Esophagus squamous epithelium (tissue), 5 donors: ENCODE measurements around the gene VARS2. TPM values are rescaled to one million over a fixed set of nuclear protein-coding genes. Genes with fewer than 3 reads are reported as not detected.

Experiments
- DNase-seq: peaks from one replicate; lab custom pipeline; 2025; lab: John Stamatoyannopoulos, UW
- H3K27ac ChIP-seq, 4 donors: fragments of 200-600 bp; sonication (generic); one replicate each; pipeline ENCODE4 v1.5.1; 2016 to 2019; ENCODE audit warnings: mild to moderate bottlenecking in 1 of 4
- H3K27me3 ChIP-seq, 4 donors: fragments of 200-600 bp; sonication (generic); 1 replicate in 3 of 4; 2 replicates in 1 of 4; pipeline versions ENCODE4 v1.5.1 to v1.6.0; 2017 to 2021; ENCODE audit warnings: antibody characterized with exemption in 1 of 4
- H3K36me3 ChIP-seq, 3 donors: fragments of 200-600 bp; sonication (generic); one replicate each; pipeline ENCODE4 v1.5.1; 2016 to 2019
- H3K4me1 ChIP-seq, 3 donors: fragments of 200-600 bp; sonication (generic); one replicate each; pipeline ENCODE4 v1.5.1; 2017 to 2019
- H3K4me3 ChIP-seq, 4 donors: fragments of 200-600 bp; sonication (generic); 1 replicate in 3 of 4; 2 replicates in 1 of 4; pipeline ENCODE4 v1.5.1; 2016 to 2019; ENCODE audit warnings: mild to moderate bottlenecking in 2 of 4, moderate library complexity in 1 of 4
- H3K9me3 ChIP-seq, 3 donors: fragments of 200-600 bp; sonication (generic); one replicate each; pipeline ENCODE4 v1.5.1; 2016 to 2019
- POLR2A ChIP-seq, 4 donors: fragments of 450-650 bp; IDR thresholded peaks; one replicate each; pipeline ENCODE4 v1.6.1; 2017; ENCODE audit warnings: antibody characterized with exemption in 4 of 4, mild to moderate bottlenecking in 4 of 4, moderate library complexity in 3 of 4
- WGBS, 2 donors: methylation state at CpG; one replicate each; pipeline ENCODE4 v1.1.5; 2018; 5-methylcytosine and 5-hydroxymethylcytosine counted together
- intact Hi-C: fragments of 100-400 bp; cut with DNase I; formaldehyde crosslinking; loops from one replicate; pipeline ENCODE4 v1.15.0; 2022
- total RNA-seq, 4 donors: library from RNA; depleted of rRNA; stranded (reverse); fragments of >200 nt; gene quantifications; one replicate each; pipeline ENCODE4 v1.1.0, GENCODE V29; 2016
- TF ChIP-seq, protein P1 (sequence below), 6 experiments: fragments of 450-650 bp in 4 of 6; fragments of 200-600 bp in 2 of 6; sonication (generic) in 2 of 6; IDR thresholded peaks; one replicate each; pipeline ENCODE4 v1.5.1; 2016 to 2019; ENCODE audit warnings: antibody characterized with exemption in 6 of 6, mild to moderate bottlenecking in 4 of 6, moderate library complexity in 4 of 6
- donor health status: DM: yes; HTN: yes; CAD: no.

Gene VARS2
- total RNA-seq, 4 donors from 2014 or later, result 23.5 to 61.9 (median 33.0) TPM

- Histone ChIP-seq H3K27me3 (peaks cover 0 to 45% (median 0%) of the 10 kb centered on the region in 4 donors), H3K36me3 (no peaks in the 10 kb centered on the region), H3K9me3 (no peaks in the 10 kb centered on the region), H3K4me3 (no peak overlapping the region), H3K4me1 (peaks cover 5 to 10% (median 5%) of the 10 kb centered on the region in 3 donors), H3K27ac (no peak overlapping the region)
- TF ChIP-seq, protein P1, sequence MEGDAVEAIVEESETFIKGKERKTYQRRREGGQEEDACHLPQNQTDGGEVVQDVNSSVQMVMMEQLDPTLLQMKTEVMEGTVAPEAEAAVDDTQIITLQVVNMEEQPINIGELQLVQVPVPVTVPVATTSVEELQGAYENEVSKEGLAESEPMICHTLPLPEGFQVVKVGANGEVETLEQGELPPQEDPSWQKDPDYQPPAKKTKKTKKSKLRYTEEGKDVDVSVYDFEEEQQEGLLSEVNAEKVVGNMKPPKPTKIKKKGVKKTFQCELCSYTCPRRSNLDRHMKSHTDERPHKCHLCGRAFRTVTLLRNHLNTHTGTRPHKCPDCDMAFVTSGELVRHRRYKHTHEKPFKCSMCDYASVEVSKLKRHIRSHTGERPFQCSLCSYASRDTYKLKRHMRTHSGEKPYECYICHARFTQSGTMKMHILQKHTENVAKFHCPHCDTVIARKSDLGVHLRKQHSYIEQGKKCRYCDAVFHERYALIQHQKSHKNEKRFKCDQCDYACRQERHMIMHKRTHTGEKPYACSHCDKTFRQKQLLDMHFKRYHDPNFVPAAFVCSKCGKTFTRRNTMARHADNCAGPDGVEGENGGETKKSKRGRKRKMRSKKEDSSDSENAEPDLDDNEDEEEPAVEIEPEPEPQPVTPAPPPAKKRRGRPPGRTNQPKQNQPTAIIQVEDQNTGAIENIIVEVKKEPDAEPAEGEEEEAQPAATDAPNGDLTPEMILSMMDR (IDR thresholded peaks at IDR 0.05), result no peak
- no peak for TF ChIP-seq POLR2A (IDR thresholded peaks at IDR 0.05)
- WGBS, 2 donors, result 58 to 80% methylated on average over 4 of the region's 4 CpGs
- intact Hi-C loops, result no loop called here
- no peak for DNase-seq
These were observed 33.2 kb downstream of the VARS2 start for GRCh38 chr6:30947231-30947630.

DNA sequence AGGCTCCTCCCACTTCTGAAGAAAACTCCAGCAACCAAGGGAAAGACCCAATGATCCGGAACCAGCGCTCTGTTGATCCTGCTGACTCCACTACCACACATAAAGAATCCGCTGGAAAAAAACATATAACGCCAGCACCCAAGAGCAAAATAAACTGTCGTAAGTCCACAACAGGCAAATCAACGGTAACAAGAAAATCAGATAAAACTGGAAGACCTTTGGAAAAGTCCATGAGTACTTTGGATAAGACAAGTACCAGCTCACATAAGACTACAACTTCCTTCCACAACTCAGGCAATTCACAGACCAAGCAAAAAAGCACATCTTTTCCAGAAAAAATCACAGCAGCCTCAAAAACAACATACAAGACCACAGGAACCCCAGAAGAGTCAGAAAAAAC, 34.8 kb downstream of the VARS2 start:
- H3K4me1 ChIP-seq, result no peaks in the 10 kb centered on the region
- no peak for DNase-seq
- peaks cover 0 to 41% (median 0%) of the 10 kb centered on the region in 4 donors for H3K27me3 ChIP-seq
- H3K27ac ChIP-seq, result no peak overlapping the region
- no peaks in the 10 kb centered on the region for H3K9me3 ChIP-seq
- TF ChIP-seq, protein P1 (IDR thresholded peaks at IDR 0.05), result no peak
- no peak for TF ChIP-seq POLR2A (IDR thresholded peaks at IDR 0.05)
- intact Hi-C loops, result no loop called here
- no peaks in the 10 kb centered on the region for H3K36me3 ChIP-seq
- H3K4me3 ChIP-seq, result no peak overlapping the region
- WGBS, 2 donors, result 90 to 95% methylated on average over 6 of the region's 6 CpGs

- Histone ChIP-seq H3K36me3 (no peaks in the 10 kb centered on the region), H3K9me3 (no peaks in the 10 kb centered on the region), H3K27ac (no peak overlapping the region), H3K27me3 (peaks cover 0 to 46% (median 0%) of the 10 kb centered on the region in 4 donors), H3K4me3 (no peak overlapping the region), H3K4me1 (peaks cover 5 to 23% (median 11%) of the 10 kb centered on the region in 3 donors)
- TF ChIP-seq, protein P1 (IDR thresholded peaks at IDR 0.05), result no peak
- TF ChIP-seq POLR2A (IDR thresholded peaks at IDR 0.05), result no peak
- DNase-seq, result no peak
- intact Hi-C loops, result no loop called here
- 69 to 83% methylated on average over 4 to 5 of the region's 5 CpGs for WGBS, 2 donors
These were observed 38.0 kb downstream of the VARS2 start for GRCh38 chr6:30951907-30952469.

- H3K4me3 ChIP-seq, result peak overlapping the region; percentile 34 to 68 (median 46)
These were observed 40.8 kb downstream of the VARS2 start for GRCh38 chr6:30954631-30955366.

More at GRCh38 chr6:30954631-30955366, 40.8 kb downstream of the VARS2 start:
- Histone ChIP-seq H3K27me3 (peaks cover 0 to 48% (median 0%) of the 10 kb centered on the region in 4 donors), H3K4me1 (peaks cover 5 to 23% (median 11%) of the 10 kb centered on the region in 3 donors), H3K36me3 (no peaks in the 10 kb centered on the region), H3K27ac (peak overlapping the region in 3 of 4 donors; percentile 29 to 47 (median 33)), H3K9me3 (no peaks in the 10 kb centered on the region)
- TF ChIP-seq, protein P1 (IDR thresholded peaks at IDR 0.05), result no peak
- no peak for TF ChIP-seq POLR2A (IDR thresholded peaks at IDR 0.05)
- DNase-seq, result no peak
- intact Hi-C loops, result no loop called here
- 47 to 61% methylated on average over 7 to 8 of the region's 9 CpGs for WGBS, 2 donors
